CD4-positive, alpha-beta memory T cell (primary cell): Measurements from ENCODE around the gene ASAP3. TPM values are rescaled to one million over a fixed set of nuclear protein-coding genes. Genes with fewer than 3 reads are reported as not detected.

Experiments used
- CTCF ChIA-PET: fragments of 350-600 bp; sonication (Branson Sonifier 250); formaldehyde crosslinking; loops from one replicate; lab custom pipeline; 2021; ENCODE audit warnings: inconsistent platforms; ENCODE audit not compliant: partially characterized antibody; lab: Charles Lee
- POLR2A ChIA-PET: fragments of 350-600 bp; sonication (Branson Sonifier 250); formaldehyde crosslinking; loops from one replicate; lab custom pipeline; 2021; ENCODE audit not compliant: partially characterized antibody; lab: Charles Lee
- DNase-seq, 5 donors: peaks; one replicate each; pipeline versions ENCODE4 v3.0.0 to v3.0.0-alpha.2; 2020 to 2022; ENCODE audit warnings: mixed read lengths in 1 of 5
- H3K27ac ChIP-seq: one replicate; pipeline ENCODE4 v1.7.0; 2013; ENCODE audit warnings: low read depth, low read length
- H3K27me3 ChIP-seq: 2 replicates; pipeline ENCODE4 v1.7.0; 2013; ENCODE audit warnings: mild to moderate bottlenecking, low read length, moderate library complexity; ENCODE audit not compliant: insufficient read depth
- H3K36me3 ChIP-seq: 2 replicates; pipeline ENCODE4 v1.7.0; 2013; ENCODE audit warnings: mild to moderate bottlenecking, low read length, moderate library complexity; ENCODE audit not compliant: insufficient read depth
- H3K4me1 ChIP-seq: 2 replicates; pipeline ENCODE4 v1.7.0; 2013; ENCODE audit warnings: mild to moderate bottlenecking, low read length, moderate library complexity; ENCODE audit not compliant: insufficient read depth
- H3K4me3 ChIP-seq, 2 donors: one replicate each; pipeline ENCODE4 v1.7.0; 2013; ENCODE audit warnings: low read length in 2 of 2, mild to moderate bottlenecking in 1 of 2
- H3K9me3 ChIP-seq, 2 donors: one replicate each; pipeline ENCODE4 v1.7.0; 2013; ENCODE audit warnings: low read length in 2 of 2, control low read depth in 1 of 2; ENCODE audit not compliant: control insufficient read depth in 1 of 2
- H3K27ac Mint-ChIP-seq, 7 donors: one replicate each; pipeline ENCODE4 v1.8.0; 2020 to 2021; ENCODE audit warnings: mixed read lengths in 7 of 7, mild to moderate bottlenecking in 6 of 7, inconsistent platforms in 3 of 7, moderate library complexity in 3 of 7
- H3K27me3 Mint-ChIP-seq, 2 donors: one replicate each; pipeline ENCODE4 v1.8.0; 2020 to 2021; ENCODE audit warnings: mixed read lengths in 2 of 2
- H3K36me3 Mint-ChIP-seq, 2 donors: one replicate each; pipeline ENCODE4 v1.8.0; 2020 to 2021; ENCODE audit warnings: mixed read lengths in 2 of 2, inconsistent platforms in 1 of 2, mild to moderate bottlenecking in 1 of 2
- H3K4me1 Mint-ChIP-seq, 4 donors: one replicate each; pipeline ENCODE4 v1.8.0; 2020 to 2021; ENCODE audit warnings: mixed read lengths in 4 of 4, mild to moderate bottlenecking in 1 of 4
- H3K4me3 Mint-ChIP-seq, 8 donors: one replicate each; pipeline ENCODE4 v1.8.0; 2020 to 2021; ENCODE audit warnings: mixed read lengths in 8 of 8, mild to moderate bottlenecking in 7 of 8, moderate library complexity in 6 of 8, inconsistent platforms in 3 of 8
- H3K9me3 Mint-ChIP-seq, 8 donors: one replicate each; pipeline ENCODE4 v1.8.0; 2020 to 2021; ENCODE audit warnings: mixed read lengths in 8 of 8, mild to moderate bottlenecking in 5 of 8, inconsistent platforms in 3 of 8, moderate library complexity in 1 of 8
- intact Hi-C: fragments of 100-400 bp; cut with micrococcal nuclease; formaldehyde crosslinking; loops from one replicate; pipeline ENCODE4 v1.15.1; 2023
- polyA plus RNA-seq, 2 donors: library from polyadenylated mRNA; unstranded; fragments of 300-500 nt; fragmentation: Illumina TruSeq; gene quantifications; one replicate each; pipeline ENCODE4 v1.2.3, GENCODE V29; 2021
- total RNA-seq, 2 experiments: library from RNA; stranded (reverse); gene quantifications; one replicate each; pipeline ENCODE4 v1.2.3, GENCODE V29; 2021

The ASAP3 gene
- total and polyA plus RNA-seq, 4 experiments from 2014 or later = 0.73 to 1.4 (median 1.3) TPM

- DNase-seq = peak in 2 of 5 donors; percentile 14 to 24
- no peaks in the 10 kb centered on the region for H3K27me3 ChIP-seq
- Mint-ChIP-seq H3K36me3 (peaks cover 0 to 4% of the 10 kb centered on the region in 2 donors), H3K9me3 (no peaks in the 10 kb centered on the region), H3K4me3 (peak overlapping the region; percentile 63 to 93 (median 73)), H3K27ac (peak overlapping the region; percentile 82 to 97 (median 93)), H3K27me3 (no peaks in the 10 kb centered on the region), H3K4me1 (peaks cover 55 to 89% (median 79%) of the 10 kb centered on the region in 4 donors)
- H3K4me3 ChIP-seq = peak overlapping the region; percentile 6 to 44
- no peaks in the 10 kb centered on the region for H3K36me3 ChIP-seq
- H3K9me3 ChIP-seq = no peaks in the 10 kb centered on the region
- intact Hi-C loops = no loop called here
- peak overlapping the region; percentile 60 for H3K27ac ChIP-seq
- ChIA-PET CTCF (interaction anchor here (1.2 to 30.3 kb wide), 9 partner anchors 9 to 112 kb away, joined by 3 to 924 read pairs (median 9); no protein-coding TSS in a partner anchor), POLR2A (interaction anchor here (0.6 to 9.5 kb wide), 14 partner anchors 8 to 112 kb away, joined by 3 to 69 read pairs (median 16); partner anchors contain the start of genes ASAP3 and ID3)
- peaks cover 77% of the 10 kb centered on the region for H3K4me1 ChIP-seq
Measured at GRCh38 chr1:23525558-23526250, 41.7 kb upstream of the ASAP3 start.

- no peaks in the 10 kb centered on the region for H3K27me3 ChIP-seq
- H3K4me1 ChIP-seq = peaks cover 69% of the 10 kb centered on the region
- no peaks in the 10 kb centered on the region for H3K27me3 Mint-ChIP-seq
- peaks cover 52 to 83% (median 75%) of the 10 kb centered on the region in 4 donors for H3K4me1 Mint-ChIP-seq
- H3K4me3 ChIP-seq = peak overlapping the region; percentile 5 to 44
- peak overlapping the region; percentile 82 to 97 (median 93) for H3K27ac Mint-ChIP-seq
- peak overlapping the region; percentile 59 to 93 (median 74) for H3K4me3 Mint-ChIP-seq
- ChIA-PET POLR2A (interaction anchor here (0.5 to 9.5 kb wide), 17 partner anchors 9 to 184 kb away, joined by 3 to 69 read pairs (median 12); partner anchors contain the start of genes ASAP3 and ID3), CTCF (interaction anchor here (1.2 to 30.3 kb wide), 10 partner anchors 9 to 113 kb away, joined by 3 to 924 read pairs (median 8); no protein-coding TSS in a partner anchor)
- no peaks in the 10 kb centered on the region for H3K9me3 ChIP-seq
- H3K36me3 ChIP-seq = no peaks in the 10 kb centered on the region
- H3K36me3 Mint-ChIP-seq = peaks cover 0 to 4% of the 10 kb centered on the region in 2 donors
- peak; percentile 26 to 59 (median 36) for DNase-seq
- H3K9me3 Mint-ChIP-seq = no peaks in the 10 kb centered on the region
- H3K27ac ChIP-seq = peak overlapping the region; percentile 60
- intact Hi-C loops = no loop called here
Measured at GRCh38 chr1:23524716-23525401, 40.9 kb upstream of the ASAP3 start.

- Mint-ChIP-seq H3K36me3 (peaks cover 0 to 5% of the 10 kb centered on the region in 2 donors), H3K4me3 (peak overlapping the region in 6 of 8 donors; percentile 6 to 87 (median 64)), H3K27me3 (no peaks in the 10 kb centered on the region), H3K4me1 (peaks cover 45 to 76% (median 68%) of the 10 kb centered on the region in 4 donors), H3K9me3 (no peaks in the 10 kb centered on the region), H3K27ac (peak overlapping the region; percentile 75 to 95 (median 85))
- Histone ChIP-seq H3K27me3 (no peaks in the 10 kb centered on the region), H3K4me3 (peak overlapping the region in 1 of 2 donors; percentile 44), H3K4me1 (peaks cover 62% of the 10 kb centered on the region), H3K27ac (peak overlapping the region; percentile 60), H3K9me3 (no peaks in the 10 kb centered on the region), H3K36me3 (no peaks in the 10 kb centered on the region)
- intact Hi-C loops = no loop called here
- ChIA-PET CTCF (interaction anchor here (1.2 to 30.3 kb wide), 8 partner anchors 8 to 113 kb away, joined by 3 to 924 read pairs (median 10); no protein-coding TSS in a partner anchor), POLR2A (interaction anchor here (0.5 to 9.5 kb wide), 13 partner anchors 9 to 183 kb away, joined by 3 to 69 read pairs (median 15); partner anchors contain the start of gene ID3)
- no peak for DNase-seq
Measured at GRCh38 chr1:23524163-23524562, 40.2 kb upstream of the ASAP3 start.

- Mint-ChIP-seq H3K4me1 (peaks cover 38 to 62% (median 51%) of the 10 kb centered on the region in 4 donors), H3K4me3 (no peak overlapping the region), H3K27me3 (no peaks in the 10 kb centered on the region), H3K9me3 (no peaks in the 10 kb centered on the region), H3K36me3 (peaks cover 2 to 8% of the 10 kb centered on the region in 2 donors), H3K27ac (peak overlapping the region; percentile 42 to 87 (median 72))
- Histone ChIP-seq H3K4me1 (peaks cover 45% of the 10 kb centered on the region), H3K4me3 (no peak overlapping the region), H3K27me3 (no peaks in the 10 kb centered on the region), H3K36me3 (no peaks in the 10 kb centered on the region), H3K9me3 (no peaks in the 10 kb centered on the region), H3K27ac (no peak overlapping the region)
- POLR2A ChIA-PET = interaction anchor here (3.6 kb wide), 1 partner anchor 25 kb away, joined by 41 read pairs; no protein-coding TSS in a partner anchor
- CTCF ChIA-PET = interaction anchor here (1.5 to 30.3 kb wide), 3 partner anchors 10 to 25 kb away, joined by 4 to 924 read pairs (median 5); no protein-coding TSS in a partner anchor
- DNase-seq = no peak
- intact Hi-C loops = no loop called here
Measured at GRCh38 chr1:23522244-23522982, 38.4 kb upstream of the ASAP3 start.

GRCh38 chr1:23521588-23521987, 37.6 kb upstream of the ASAP3 start:
- H3K4me1 ChIP-seq = peaks cover 37% of the 10 kb centered on the region
- DNase-seq = no peak
- Mint-ChIP-seq H3K36me3 (peaks cover 7 to 8% of the 10 kb centered on the region in 2 donors), H3K27me3 (no peaks in the 10 kb centered on the region), H3K4me3 (no peak overlapping the region), H3K27ac (peak overlapping the region in 5 of 7 donors; percentile 42 to 90 (median 74)), H3K9me3 (no peaks in the 10 kb centered on the region), H3K4me1 (peaks cover 32 to 55% (median 43%) of the 10 kb centered on the region in 4 donors)
- H3K36me3 ChIP-seq = peaks cover 5% of the 10 kb centered on the region
- intact Hi-C loops = no loop called here
- ChIA-PET CTCF (interaction anchor here (1.6 to 30.3 kb wide), 2 partner anchors 18 to 24 kb away, joined by 5 to 924 read pairs; no protein-coding TSS in a partner anchor), POLR2A (no interaction called here)
- H3K27me3 ChIP-seq = no peaks in the 10 kb centered on the region
- H3K4me3 ChIP-seq = no peak overlapping the region
- H3K9me3 ChIP-seq = no peaks in the 10 kb centered on the region
- no peak overlapping the region for H3K27ac ChIP-seq

GRCh38 chr1:23517581-23517980, 33.6 kb upstream of the ASAP3 start:
- peaks cover 2% of the 10 kb centered on the region for H3K4me1 ChIP-seq
- H3K27me3 Mint-ChIP-seq = no peaks in the 10 kb centered on the region
- ChIA-PET CTCF (interaction anchor here (1.5 to 30.3 kb wide), 4 partner anchors 11 to 120 kb away, joined by 4 to 924 read pairs (median 14); no protein-coding TSS in a partner anchor), POLR2A (interaction anchor here (1.6 to 6.1 kb wide), 2 partner anchors 10 to 15 kb away, joined by 5 to 41 read pairs; no protein-coding TSS in a partner anchor)
- H3K36me3 Mint-ChIP-seq = peaks cover 7 to 11% of the 10 kb centered on the region in 2 donors
- intact Hi-C loops = no loop called here
- no peak overlapping the region for H3K4me3 Mint-ChIP-seq
- H3K9me3 Mint-ChIP-seq = no peaks in the 10 kb centered on the region
- DNase-seq = no peak
- H3K4me1 Mint-ChIP-seq = peaks cover 5 to 18% (median 12%) of the 10 kb centered on the region in 4 donors
- H3K9me3 ChIP-seq = no peaks in the 10 kb centered on the region
- H3K27me3 ChIP-seq = no peaks in the 10 kb centered on the region
- H3K27ac Mint-ChIP-seq = peak overlapping the region in 3 of 7 donors; percentile 24 to 76 (median 32)
- no peak overlapping the region for H3K4me3 ChIP-seq
- no peak overlapping the region for H3K27ac ChIP-seq
- H3K36me3 ChIP-seq = peaks cover 5% of the 10 kb centered on the region
